GM19025 (cell line): ENCODE data around the gene CLCN2.

ENCODE experiments used
- ATAC-seq: cut with Tn5 transposase; IDR thresholded peaks from one replicate; pipeline ENCODE4 v1.9.1; 2021; ENCODE audit warnings: mild to moderate bottlenecking, low read depth, moderate library complexity; ENCODE audit not compliant: unreplicated experiment

Gene CLCN2

GRCh38 chr3:184300378-184300720 is 61.1 kb downstream of the CLCN2 start:
- ATAC-seq: no peak

- ATAC-seq: no peak
Observed at GRCh38 chr3:184299488-184300377, 61.7 kb downstream of the CLCN2 start.

DNA sequence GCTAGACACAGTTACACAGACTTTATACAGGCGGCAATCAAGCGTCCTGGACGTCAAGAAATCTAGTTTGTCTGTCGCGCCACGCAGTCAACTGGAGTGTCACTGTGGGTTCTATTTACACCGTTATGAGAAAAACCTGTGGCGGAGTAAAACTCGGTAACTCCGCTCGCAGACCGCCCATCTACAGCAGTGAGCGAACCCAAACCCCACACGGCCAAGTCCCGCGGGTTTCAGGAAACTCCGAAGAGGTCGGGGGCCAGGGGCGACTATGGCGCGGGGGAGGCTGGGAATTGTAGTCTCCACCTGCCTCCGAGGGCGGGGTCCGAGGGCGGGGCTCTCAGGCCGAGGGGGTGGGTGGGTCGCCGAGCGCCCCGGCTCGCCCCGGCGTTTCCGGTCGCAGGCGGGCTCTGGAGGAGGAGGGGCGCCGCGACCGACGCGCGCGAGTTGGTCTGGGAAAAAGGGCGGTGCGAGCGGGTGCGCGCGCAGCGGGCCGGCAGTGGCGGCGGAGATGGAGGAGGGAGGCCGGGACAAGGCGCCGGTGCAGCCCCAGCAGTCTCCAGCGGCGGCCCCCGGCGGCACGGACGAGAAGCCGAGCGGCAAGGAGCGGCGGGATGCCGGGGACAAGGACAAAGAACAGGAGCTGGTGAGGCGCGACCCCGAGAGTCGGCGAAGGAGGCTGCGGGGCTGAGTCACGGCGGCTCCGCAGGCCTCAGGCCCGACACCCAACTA is 62.5 kb downstream of the CLCN2 start, which contains the start of gene PSMD2:
Gene PSMD2, plus strand, starts transcription at position 483 of the 729 bp plus-strand sequence. Its CDS starts 26 bp downstream, at position 509.
- ATAC-seq: peak; percentile 91

GRCh38 chr3:184296616-184297015 is 64.8 kb downstream of the CLCN2 start:
- no peak for ATAC-seq
